Kasumi-1 (cell line): Measurements from ENCODE around the gene CRTC3.

Source experiments
- DNase-seq, 2 experiments: peaks; one replicate each; lab custom pipeline; 2025; lab: John Stamatoyannopoulos, UW

Gene CRTC3

DNA sequence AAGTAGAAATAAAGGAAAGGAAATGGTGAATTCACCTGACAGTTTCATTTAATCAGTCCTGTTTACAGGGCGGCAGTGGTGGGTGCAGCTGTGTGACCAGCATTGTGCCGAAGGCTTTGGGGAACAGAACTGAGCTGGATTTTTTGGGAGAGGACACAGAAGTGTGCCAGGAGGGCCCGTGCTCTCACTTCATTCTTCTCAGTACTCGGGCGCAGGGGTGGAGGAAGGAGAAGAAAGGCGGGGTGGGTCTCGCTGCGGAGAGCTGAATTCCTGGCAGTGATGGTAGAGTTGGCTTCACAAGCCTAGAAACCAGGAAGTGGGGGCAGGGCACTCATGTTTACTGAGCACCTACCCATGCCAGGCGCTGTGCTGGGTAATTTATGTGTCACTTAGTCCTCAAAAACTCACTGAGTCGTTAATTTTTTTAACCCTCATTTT is 64.6 kb downstream of the CRTC3 start:
- DNase-seq: no peak

DNA sequence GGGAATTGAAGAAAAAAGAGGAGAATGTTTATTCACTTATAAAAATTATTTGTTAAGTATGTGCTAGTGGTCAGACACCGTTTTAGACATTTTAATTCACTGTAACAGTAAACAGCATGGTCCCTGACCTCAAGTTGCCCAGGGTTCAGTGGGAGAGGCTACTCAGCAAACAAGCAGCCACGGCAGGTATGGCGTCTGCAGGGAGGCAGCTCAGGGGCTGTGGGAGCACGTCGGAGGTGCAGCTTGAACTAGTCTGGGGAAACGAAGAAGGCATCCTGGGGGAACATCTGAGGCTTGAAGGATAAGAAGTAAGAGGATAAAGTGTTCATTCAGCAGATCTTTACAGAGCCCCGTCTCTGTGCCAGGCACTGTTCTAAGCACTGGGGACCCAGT is 66.0 kb downstream of the CRTC3 start:
- no peak for DNase-seq

DNA sequence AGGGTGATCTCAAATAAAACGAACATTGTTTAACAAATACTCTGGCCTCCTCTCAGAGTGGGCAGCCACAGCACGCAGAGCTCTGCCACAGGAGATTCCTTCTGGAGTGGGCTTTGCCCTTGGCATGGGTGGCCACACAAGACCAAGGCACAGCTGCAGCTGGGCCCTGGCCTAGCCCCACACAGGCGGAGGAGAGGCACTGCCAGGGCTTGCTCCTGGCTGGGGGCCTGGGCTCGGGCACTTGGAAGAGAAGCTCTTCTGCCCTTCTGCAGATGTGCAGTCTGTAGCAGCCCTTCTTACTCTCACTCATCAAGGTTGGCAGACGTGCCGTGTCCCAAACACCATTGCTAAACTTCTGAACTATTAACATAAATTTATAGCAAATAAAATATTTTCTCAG is 67.2 kb downstream of the CRTC3 start:
- no peak for DNase-seq

DNA sequence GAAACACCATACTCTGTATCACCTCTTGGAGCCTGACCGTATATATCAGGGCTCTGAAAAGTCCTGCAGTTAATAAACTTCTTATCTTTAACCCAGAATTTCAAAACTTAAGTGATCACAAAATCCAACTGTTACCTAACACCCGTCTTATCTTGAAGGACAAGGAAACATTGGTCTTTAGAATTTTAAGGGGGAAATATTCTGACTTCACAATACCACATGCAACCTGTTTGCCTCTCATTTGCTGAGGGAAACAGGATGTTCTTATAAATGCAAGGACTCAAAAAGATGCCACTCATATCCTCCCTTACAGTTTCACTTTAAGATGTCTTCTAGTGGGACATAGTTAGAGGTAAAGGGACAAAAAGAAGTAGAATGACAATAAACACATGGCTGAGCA is 67.9 kb downstream of the CRTC3 start:
- no peak for DNase-seq

DNA sequence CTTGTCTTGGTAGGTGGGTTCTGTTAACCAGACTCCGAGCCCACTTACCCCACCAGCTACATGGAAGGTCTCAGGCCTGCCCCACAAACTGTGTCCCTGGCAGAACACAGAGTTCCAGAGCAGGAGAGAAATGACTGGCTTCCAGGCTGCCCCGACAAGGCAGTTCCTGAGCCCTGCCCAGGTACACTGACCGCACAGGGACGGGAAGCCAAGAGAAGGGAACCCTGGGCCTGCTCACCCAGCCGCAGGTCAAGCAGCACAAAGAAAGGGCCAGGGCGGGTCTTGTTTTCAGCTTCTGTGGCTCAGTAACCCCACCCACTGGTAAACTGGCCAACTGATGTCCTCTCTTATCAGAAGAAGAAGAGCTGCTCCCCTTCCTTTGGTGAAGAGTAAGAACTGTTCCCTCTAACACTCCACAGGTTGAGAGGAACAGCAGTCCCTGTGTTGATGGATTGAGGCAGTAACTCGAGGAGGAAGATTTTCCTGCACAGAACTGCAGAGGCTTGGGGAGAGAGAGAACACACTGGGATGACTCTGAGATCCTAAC is 68.4 kb downstream of the CRTC3 start:
- DNase-seq: no peak

DNA sequence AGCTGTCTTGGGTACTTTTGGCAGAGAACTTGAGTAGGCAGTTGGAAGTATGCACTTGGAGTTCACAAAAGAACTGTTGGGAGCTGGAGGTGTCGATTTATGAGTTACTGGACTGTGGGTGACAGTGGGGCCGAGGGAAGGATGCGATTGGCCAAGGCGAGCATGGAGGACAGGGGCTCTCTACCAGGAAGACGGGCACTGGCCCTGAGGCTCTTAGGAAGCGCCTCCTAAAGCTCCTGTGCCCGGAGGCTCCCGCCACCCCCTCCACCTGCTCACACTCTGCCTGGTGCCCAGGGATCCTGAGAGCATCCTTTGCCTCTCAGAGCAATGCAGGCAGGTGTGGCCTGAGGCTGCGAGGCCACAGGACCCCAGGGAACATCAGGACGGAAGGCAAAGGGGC is 69.0 kb downstream of the CRTC3 start:
- no peak for DNase-seq

DNA sequence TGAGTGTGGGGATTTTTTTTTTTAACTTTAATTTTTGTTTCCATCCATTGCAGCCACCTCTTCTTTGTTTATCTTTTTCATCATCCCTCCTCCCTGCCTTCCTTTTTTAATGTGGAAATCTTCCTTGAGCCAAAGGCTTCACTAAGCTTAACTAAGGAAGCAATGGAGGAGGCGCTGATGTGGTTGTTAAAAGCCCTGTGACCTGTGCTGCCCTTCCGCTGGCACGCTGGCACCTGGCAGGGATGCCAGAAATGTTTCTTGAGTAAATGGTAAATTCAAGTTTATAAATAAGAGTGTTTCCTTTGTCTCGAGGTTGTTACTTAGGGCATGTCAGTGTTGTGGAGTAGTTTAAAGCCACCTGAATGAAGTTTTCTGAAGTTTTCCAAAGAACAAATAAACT is 69.4 kb downstream of the CRTC3 start:
- DNase-seq: no peak

DNA sequence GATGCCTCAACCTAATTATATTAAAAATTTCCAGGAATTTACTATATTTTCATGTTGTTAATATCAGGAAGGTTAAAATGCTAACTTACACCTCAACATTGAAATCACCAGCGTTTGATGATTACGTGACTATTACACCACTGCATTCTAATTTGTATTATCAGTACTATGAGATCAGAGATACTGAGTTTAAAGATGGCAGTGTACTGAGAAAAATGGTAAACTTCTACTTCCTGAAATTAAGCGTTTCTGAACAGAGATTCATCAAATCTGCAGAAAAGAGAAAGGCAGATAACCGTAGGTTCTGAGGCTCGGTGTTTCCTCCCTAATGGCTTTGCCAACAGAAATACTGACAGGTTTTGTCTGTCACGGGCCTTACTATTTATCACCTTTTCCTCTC is 69.9 kb downstream of the CRTC3 start:
- no peak for DNase-seq

DNA sequence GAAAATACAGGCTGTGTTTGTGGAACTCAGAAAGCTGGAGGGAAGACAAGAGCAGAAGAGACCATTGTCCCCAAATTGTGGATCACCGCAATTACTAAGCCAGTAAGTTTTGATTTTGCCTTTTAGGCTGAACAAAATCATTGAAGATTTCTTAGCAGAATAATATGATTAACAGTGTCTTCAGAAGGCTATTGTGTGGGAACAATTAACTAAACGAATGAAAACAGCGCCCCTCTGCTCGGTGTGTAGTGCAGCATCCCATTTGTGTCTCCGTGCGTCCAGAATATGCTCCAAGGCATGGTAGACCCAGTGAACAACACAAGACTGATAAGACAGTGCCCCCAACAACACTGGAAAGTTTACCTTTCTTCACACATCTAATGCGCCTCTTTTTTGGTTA is 71.2 kb downstream of the CRTC3 start:
- DNase-seq: no peak

DNA sequence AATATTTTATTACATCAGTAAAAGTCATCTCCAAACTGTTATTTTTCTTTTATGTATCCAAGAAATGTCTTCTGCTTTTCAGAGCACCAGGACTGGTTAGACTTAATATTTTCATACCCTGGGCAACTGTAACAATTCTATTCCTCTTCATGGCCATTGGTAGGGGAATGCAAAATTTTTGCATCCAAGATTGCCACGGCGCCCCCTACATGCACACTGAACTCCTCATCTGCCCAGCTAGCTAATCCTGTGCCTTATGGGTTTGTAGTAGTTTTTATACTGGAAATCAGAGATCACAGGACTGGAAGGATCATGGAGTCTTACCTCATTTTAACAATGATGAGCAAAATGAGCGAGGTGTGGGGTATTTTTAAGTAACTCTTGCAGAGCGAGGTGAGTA is 74.2 kb downstream of the CRTC3 start:
- DNase-seq: peak; percentile 6 to 38

DNA sequence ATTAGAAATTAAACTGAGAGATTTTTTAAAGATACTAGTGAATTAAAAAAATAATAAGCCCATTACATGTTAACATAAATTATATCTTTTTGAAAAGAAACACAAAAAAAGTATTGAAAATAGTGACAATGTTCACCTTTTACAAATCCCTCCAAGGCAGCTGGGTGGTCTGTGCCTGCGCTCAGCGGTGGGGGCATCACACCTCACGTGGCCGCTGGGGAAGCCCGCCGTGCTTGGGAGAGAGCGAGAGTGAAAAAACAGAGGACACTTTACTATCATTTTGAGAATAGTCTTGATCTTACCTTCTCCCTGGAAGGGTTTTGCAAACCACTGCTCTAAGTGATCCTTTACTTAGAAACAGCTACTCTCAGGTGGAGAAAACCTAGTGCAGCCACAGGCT is 76.9 kb downstream of the CRTC3 start:
- DNase-seq: no peak

DNA sequence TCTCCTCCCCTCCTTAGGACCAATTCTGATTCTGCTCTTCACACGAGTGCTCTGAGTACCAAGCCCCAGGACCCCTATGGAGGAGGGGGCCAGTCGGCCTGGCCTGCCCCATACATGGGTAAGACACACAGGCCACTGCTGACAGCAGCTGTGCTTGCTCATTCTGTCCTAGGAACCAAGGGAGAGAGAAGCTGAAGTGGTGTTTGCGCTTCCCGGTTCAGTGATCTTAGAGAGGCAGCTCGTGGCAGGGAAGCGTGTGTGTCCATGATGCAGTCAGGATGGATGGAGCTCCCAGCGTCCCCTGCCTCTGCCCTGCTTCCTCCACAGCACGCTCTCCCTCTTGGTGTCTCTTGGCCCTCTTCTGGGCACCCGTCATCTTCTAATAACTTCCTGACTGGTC is 77.6 kb downstream of the CRTC3 start:
- no peak for DNase-seq

DNA sequence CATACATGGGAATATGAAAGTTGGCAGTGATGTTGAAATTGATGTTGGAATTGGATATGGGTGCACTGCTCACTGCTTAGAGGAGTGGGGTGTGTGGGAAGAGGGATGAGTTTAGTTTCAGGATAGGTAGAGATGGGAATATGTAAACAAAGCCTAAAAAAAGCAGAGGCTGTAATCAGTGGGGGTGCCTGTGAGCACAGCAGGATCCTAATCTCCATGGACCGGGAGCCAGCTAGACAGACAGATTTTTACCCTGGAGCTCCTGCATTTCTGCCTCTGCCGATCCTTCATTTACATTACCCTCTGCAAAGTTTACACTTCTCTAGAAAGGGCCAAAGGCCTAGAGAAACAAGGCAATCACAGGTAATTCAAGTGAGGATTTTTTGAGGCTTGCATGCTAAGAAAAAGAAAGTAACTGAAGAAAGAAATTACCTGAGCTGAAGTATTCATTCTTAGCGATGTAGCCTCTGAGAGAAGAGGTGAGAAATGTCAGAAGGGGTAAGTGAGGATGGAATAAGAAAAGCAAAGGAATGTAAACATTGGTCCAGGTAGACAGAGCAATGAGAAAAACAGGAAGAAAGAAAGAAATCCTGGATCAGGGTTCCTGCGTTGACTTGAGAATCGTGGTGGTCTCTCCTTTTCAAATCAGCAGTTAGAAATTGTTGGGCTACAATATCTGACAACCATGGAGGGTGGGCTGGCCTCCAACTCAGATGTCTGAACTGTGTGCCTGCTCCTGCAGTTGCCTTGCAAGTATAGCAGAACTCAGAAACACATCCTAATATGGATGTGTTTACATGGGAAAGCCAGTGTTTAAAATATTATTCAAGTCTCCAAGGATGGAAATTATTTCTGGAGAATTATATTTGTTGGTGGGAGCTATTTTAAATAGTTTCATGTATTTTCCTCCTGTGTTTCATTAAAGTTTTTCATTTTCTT is 79.8 kb downstream of the CRTC3 start:
- no peak for DNase-seq

DNA sequence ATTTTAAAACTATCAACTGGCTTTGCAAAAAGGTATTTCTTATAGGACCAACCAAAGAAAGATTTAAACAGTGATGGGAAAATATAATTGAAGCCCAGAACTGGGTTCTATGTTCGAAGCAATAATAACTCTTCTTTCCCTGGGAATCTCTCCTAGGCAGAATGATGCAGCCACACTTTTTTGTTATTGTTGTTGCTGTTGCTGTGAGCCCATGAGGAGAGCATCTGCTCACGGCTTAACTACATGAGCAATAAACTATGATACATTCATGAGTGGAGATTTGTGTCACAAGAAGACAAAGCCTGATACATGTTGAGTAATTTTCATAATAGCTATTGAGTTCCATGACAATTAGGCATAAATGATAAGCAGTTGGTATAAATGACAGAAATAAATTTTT is 80.5 kb downstream of the CRTC3 start:
- no peak for DNase-seq

DNA sequence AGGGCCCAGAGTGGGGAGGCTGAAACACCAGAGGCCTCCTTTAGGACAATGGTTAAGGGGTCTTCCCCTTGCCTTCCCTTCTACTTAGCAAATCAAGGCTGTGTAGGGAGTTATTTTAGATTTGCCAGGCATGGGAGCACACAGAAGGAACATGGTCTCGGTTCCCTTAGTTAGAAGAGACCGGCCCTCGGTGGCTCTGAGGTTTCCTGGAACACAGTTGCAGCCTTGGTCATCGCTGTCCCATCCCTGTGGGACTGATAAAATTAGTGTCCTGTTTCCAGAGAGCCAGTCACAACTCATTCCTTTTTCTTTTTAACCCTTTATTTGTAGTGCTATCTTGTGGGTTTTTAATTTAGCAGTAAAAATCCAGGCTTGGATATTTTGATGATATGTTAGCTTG is 81.4 kb downstream of the CRTC3 start:
- DNase-seq: no peak

DNA sequence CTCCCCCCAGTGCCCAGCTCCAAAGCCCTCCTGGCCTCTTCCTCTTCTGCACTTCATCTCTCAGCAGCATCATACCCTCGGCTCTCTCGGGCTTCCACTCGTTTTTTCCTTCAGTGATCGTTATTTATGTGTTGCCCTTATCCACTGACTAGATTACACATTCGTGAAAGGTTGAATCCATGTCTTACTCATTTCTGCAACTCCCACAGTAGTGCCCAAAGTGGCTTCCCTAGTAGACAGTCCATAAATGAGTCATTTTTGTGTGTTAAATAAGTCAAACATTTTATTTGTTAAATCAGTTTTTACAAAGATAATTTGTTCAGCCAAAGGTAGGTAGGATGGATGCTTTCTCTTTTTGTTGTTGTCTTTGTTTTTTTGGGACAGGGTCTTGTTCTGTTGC is 87.4 kb downstream of the CRTC3 start:
- no peak for DNase-seq

DNA sequence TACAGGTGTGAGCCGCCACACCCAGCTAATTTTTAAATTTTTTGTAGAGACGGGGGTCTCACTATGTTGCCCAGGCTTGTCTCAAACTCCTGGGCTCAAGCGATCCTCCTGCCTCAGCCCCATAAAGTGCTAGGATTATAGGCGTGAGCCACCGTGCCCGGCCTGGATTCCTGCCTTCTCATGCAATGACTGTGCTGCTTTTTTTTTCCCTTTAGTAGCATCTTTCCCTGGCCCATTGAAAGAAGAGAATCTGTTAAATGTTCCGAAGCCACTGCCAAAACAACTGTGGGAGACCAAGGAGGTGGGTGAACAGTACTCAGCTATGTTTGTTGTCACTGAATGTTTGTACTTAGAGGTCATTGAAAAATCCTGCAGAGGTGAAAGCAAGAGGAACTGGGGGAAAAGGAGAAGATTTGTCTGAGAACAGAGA is 88.0 kb downstream of the CRTC3 start:
- no peak for DNase-seq

DNA sequence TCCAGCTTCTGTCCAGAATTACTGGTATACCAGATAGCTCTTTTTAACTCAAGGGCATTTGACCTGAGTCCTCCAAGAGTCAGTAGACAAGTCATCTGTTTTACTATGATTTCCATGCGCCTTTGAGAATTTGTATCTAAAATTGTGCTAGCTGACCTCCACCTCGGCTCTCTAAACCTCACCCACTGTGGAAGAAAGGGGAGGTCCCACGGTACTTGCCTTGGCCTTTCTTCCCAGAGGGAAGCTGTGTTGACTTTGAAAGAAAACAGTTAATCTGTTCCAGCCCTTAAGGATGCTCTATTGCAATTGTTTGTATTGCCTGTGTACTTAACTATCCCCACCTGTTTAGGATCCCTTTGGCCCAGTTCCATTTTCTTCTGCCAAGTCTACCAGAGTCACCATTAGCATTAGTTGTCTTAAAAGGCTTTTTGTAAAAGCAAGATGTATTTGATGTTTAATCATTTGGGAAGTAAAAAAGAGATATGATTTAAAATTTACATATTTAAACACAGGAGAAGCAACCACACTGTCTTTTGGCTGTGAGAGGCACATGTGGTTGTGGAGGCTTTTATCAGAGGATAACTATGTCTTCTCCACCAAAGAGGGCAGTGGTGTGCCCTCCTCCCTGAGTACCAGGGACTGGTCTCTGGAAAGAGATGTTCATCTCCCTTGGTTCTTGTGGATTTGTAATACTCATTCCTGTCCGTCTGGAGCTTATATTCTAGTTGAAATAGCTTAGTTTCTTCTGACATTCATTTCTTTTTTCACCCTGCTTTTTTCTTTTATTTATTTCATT is 88.8 kb downstream of the CRTC3 start:
- peak; percentile 13 to 17 for DNase-seq

DNA sequence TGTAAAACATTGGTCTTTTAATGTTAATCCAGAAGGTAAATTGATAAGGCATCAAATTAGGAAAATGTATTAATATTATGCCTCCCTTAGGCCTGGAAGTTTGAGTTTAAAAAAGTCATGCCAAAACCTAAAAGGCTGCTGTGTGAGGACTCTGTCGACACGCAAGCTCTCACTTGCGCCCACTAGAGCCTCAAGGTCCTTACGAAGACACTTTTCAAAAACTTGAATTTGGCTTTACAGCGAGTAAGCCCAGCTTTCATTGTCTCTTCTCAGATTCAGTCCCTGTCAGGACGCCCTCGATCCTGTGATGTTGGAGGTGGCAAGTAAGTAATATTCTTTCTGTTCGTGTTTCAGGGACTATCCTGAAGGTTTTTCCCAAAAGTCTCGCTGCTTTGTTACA is 89.7 kb downstream of the CRTC3 start:
- DNase-seq: peak; percentile 32 to 50

DNA sequence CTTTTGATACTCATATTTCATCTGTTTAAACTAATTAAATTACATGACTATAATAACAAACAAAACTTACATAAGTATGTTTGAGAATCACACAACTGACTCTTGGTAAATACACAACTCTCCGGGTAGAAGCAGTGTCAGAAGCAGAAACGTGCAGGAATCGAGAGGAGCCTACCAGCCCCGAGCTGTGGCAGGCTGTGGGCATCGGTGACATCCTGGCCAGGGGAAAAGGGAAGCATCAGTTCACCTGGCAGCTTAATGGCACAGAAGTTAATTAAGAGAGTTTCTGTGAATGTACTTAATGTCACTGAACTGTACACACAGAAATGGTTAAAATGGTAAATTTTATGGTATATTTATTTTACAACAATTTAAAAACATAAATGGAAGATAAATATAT is 90.2 kb downstream of the CRTC3 start:
- peak; percentile 25 to 43 for DNase-seq

DNA sequence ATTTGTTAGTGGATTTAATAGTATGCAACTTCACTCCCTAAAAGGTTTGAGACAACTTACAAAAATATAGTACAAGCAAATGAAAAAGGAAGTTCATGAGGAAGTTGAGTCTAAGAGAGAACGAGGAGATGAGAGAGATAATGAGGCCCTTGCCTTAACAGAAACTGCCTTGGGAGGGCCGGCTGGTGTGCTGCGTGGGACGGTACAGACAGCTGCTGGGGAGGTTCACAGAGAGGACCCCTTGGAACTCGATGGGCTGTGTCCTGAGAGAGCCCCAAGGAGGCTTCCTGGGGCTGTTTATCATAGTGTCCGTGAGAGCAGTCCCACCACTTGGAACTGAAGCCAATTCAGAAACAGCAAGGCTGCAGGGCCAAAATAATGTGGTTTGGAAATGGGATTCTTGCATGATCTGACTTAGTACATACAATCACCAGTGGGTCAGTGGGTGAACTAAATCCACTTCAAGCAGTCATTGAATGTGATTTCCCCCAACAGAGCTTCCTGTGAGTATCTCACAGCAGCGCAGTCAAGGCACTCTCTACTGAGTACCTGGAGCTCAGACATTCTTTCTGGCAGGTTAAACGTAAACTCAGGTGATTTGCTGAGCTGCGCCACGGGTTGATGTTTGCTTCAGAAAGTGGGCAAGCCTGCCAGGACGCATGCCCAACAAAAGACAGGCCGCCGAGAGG is 90.8 kb downstream of the CRTC3 start:
- DNase-seq: peak; percentile 78 to 88

DNA sequence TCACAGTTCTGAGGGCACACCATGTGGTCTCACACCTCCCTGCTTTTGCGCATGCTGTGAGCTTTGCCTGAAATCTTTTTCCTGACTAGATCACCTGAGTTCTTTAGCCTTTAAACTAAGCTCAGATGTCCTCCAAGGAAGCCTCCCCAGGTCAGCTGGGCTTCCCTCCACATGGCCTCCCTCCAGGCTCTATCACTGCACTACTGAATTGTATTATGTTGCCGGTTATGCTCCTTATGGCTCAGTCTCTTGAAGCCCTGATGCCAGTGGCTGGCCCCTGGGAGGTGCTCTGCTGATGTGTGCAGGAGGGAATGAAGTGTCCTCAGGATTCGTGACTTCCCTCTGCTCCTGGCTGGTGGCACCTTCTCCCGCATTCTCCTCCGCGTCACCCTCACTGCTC is 94.1 kb downstream of the CRTC3 start:
- no peak for DNase-seq
